ENCODE data around the gene CA12. TPM values are rescaled to one million over a fixed set of nuclear protein-coding genes. Genes with fewer than 3 reads are reported as not detected.

CA12 gene
- total RNA-seq, 1 experiment from 2014 or later: 19.8 TPM

DNA sequence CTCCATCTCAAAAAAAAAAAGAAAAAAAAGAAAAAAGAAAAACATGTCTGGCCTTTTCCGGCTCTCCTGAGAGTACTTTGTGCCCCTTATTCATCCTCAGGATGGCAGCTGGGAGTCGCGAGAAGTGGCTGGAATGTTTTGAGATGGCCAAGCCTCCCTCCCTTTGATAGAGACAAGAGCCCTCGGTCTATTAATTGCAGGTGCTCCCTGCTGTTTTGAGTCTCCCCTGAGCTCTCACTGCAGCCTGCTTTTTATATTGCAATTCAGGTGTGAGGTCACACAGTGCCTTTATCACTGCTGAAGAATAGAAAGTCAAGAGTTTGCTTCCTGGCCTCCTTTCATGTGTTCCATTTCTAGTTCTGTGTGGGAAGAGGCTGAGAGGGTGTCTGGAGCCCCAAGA lies 10.9 kb downstream of the CA12 start:
- intact Hi-C loops (cut with micrococcal nuclease): no loop called here
- Histone ChIP-seq H3F3A (ENCODE audit: low read length, unreplicated experiment) (no peaks in the 10 kb centered on the region), H3K4me3 (ENCODE audit: low read length) (no peak overlapping the region), H3K36me3 (ENCODE audit: low read depth, low read length) (no peaks in the 10 kb centered on the region), H3K9ac (ENCODE audit: low read length) (no peak overlapping the region), H3K79me2 (ENCODE audit: low read length) (peaks cover 5% of the 10 kb centered on the region; the same call in 1 of the 2 replicates), H3K27me3 (ENCODE audit: low read length) (no peaks in the 10 kb centered on the region), H3K9me2 (replicated peaks; ENCODE audit: low read length) (no peaks in the 10 kb centered on the region), H2AFZ (ENCODE audit: low read length) (no peak overlapping the region), H3K4me2 (ENCODE audit: low read length) (no peak overlapping the region), H3K9me3 (ENCODE audit: low read length) (no peaks in the 10 kb centered on the region), H3K27ac (ENCODE audit: low read length) (no peak overlapping the region), H4K20me1 (ENCODE audit: low read length) (no peaks in the 10 kb centered on the region), H3K4me1 (ENCODE audit: insufficient read depth, low read length) (peaks cover 48% of the 10 kb centered on the region)
- TF ChIP-seq, protein P1, sequence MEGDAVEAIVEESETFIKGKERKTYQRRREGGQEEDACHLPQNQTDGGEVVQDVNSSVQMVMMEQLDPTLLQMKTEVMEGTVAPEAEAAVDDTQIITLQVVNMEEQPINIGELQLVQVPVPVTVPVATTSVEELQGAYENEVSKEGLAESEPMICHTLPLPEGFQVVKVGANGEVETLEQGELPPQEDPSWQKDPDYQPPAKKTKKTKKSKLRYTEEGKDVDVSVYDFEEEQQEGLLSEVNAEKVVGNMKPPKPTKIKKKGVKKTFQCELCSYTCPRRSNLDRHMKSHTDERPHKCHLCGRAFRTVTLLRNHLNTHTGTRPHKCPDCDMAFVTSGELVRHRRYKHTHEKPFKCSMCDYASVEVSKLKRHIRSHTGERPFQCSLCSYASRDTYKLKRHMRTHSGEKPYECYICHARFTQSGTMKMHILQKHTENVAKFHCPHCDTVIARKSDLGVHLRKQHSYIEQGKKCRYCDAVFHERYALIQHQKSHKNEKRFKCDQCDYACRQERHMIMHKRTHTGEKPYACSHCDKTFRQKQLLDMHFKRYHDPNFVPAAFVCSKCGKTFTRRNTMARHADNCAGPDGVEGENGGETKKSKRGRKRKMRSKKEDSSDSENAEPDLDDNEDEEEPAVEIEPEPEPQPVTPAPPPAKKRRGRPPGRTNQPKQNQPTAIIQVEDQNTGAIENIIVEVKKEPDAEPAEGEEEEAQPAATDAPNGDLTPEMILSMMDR (conservative IDR thresholded peaks at IDR 0.05; ENCODE audit: low read depth, low read length): no peak
- TF ChIP-seq EZH2phosphoT487 (IDR thresholded peaks at IDR 0.05; ENCODE audit: borderline replicate concordance, low read length) (no peak), EZH2 (IDR thresholded peaks at IDR 0.05; ENCODE audit: low read length, unreplicated experiment) (no peak)
- no TSS peak for BruUV-seq (replicated peaks)
- POLR2A ChIA-PET (ENCODE audit: unreplicated experiment): no interaction called here
- ATAC-seq (no peak), DNase-seq (no peak)
- CTCF ChIA-PET: no interaction called here

GRCh38 chr15:63369781-63370180 lies 11.9 kb downstream of the CA12 start:
- H3K36me3 ChIP-seq (ENCODE audit: low read depth, low read length): no peaks in the 10 kb centered on the region
- no peaks in the 10 kb centered on the region for H3F3A ChIP-seq (ENCODE audit: low read length, unreplicated experiment)
- H3K4me2 ChIP-seq (ENCODE audit: low read length): no peak overlapping the region
- no peaks in the 10 kb centered on the region for H4K20me1 ChIP-seq (ENCODE audit: low read length)
- peaks cover 38% of the 10 kb centered on the region for H3K4me1 ChIP-seq (ENCODE audit: insufficient read depth, low read length)
- H2AFZ ChIP-seq (ENCODE audit: low read length): no peak overlapping the region
- ATAC-seq (no peak), DNase-seq (no peak)
- ChIA-PET POLR2A (ENCODE audit: unreplicated experiment) (no interaction called here), CTCF (no interaction called here)
- H3K9ac ChIP-seq (ENCODE audit: low read length): no peak overlapping the region
- H3K27ac ChIP-seq (ENCODE audit: low read length): no peak overlapping the region
- H3K9me2 ChIP-seq (replicated peaks; ENCODE audit: low read length): no peaks in the 10 kb centered on the region
- no peaks in the 10 kb centered on the region for H3K27me3 ChIP-seq (ENCODE audit: low read length)
- TF ChIP-seq EZH2 (IDR thresholded peaks at IDR 0.05; ENCODE audit: low read length, unreplicated experiment) (no peak), EZH2phosphoT487 (IDR thresholded peaks at IDR 0.05; ENCODE audit: borderline replicate concordance, low read length) (no peak)
- TF ChIP-seq, protein P1 (conservative IDR thresholded peaks at IDR 0.05; ENCODE audit: low read depth, low read length): no peak
- no peak overlapping the region for H3K4me3 ChIP-seq (ENCODE audit: low read length)
- BruUV-seq (replicated peaks): no TSS peak
- peaks cover 5% of the 10 kb centered on the region; the same call in 1 of the 2 replicates for H3K79me2 ChIP-seq (ENCODE audit: low read length)
- H3K9me3 ChIP-seq (ENCODE audit: low read length): no peaks in the 10 kb centered on the region
- intact Hi-C loops (cut with micrococcal nuclease): no loop called here

DNA sequence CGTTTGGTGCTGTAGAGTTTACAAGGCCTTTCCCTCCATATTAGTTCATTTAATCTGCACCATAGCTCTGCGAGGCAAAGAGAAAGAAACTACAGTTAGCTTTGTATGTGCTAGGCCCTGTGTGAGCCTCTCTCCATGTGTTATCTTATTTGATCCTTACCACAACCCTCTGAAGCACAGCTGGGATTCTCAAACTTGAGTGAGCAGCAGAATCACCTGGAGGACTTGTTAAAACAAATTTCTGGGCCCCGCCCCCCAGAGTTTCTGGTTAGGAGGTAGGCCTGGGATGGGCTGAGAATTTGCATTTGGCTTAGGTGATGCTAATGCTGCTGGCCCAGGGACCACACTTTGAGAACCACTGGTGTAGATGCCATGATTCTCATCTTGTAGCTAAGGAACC lies 12.3 kb downstream of the CA12 start:
- ATAC-seq (no peak), DNase-seq (no peak)
- Histone ChIP-seq H3K79me2 (ENCODE audit: low read length) (peaks cover 5% of the 10 kb centered on the region; the same call in 1 of the 2 replicates), H3K9me2 (replicated peaks; ENCODE audit: low read length) (no peaks in the 10 kb centered on the region), H3K4me1 (ENCODE audit: insufficient read depth, low read length) (peaks cover 33% of the 10 kb centered on the region), H3K27ac (ENCODE audit: low read length) (no peak overlapping the region), H3K27me3 (ENCODE audit: low read length) (no peaks in the 10 kb centered on the region), H3K9me3 (ENCODE audit: low read length) (no peaks in the 10 kb centered on the region), H3K36me3 (ENCODE audit: low read depth, low read length) (no peaks in the 10 kb centered on the region), H3K4me3 (ENCODE audit: low read length) (no peak overlapping the region), H4K20me1 (ENCODE audit: low read length) (no peaks in the 10 kb centered on the region), H3K9ac (ENCODE audit: low read length) (no peak overlapping the region), H3F3A (ENCODE audit: low read length, unreplicated experiment) (no peaks in the 10 kb centered on the region), H2AFZ (ENCODE audit: low read length) (no peak overlapping the region), H3K4me2 (ENCODE audit: low read length) (no peak overlapping the region)
- intact Hi-C loops (cut with micrococcal nuclease): no loop called here
- BruUV-seq (replicated peaks): no TSS peak
- ChIA-PET CTCF (no interaction called here), POLR2A (ENCODE audit: unreplicated experiment) (no interaction called here)
- TF ChIP-seq EZH2phosphoT487 (IDR thresholded peaks at IDR 0.05; ENCODE audit: borderline replicate concordance, low read length) (no peak), EZH2 (IDR thresholded peaks at IDR 0.05; ENCODE audit: low read length, unreplicated experiment) (no peak)
- TF ChIP-seq, protein P1 (conservative IDR thresholded peaks at IDR 0.05; ENCODE audit: low read depth, low read length): no peak

Data from PC-3 (cell line).